Renal cortex interstitium (tissue), 15 donors: ENCODE data around the gene MIPEP. TPM values are rescaled to one million over a fixed set of nuclear protein-coding genes. Genes with fewer than 3 reads are reported as not detected.
A peak's percentile ranks its signal among the peaks of the same experiment; 100 is the strongest.

Experiments
- DNase-seq, 11 donors: peaks; one replicate each; pipeline ENCODE4 v3.0.0-alpha.2; 2013; ENCODE audit warnings: low read depth in 9 of 11, low spot score in 4 of 11; ENCODE audit errors: extremely low read depth in 1 of 11
- long read RNA-seq, 16 experiments: transcript quantifications; one replicate each; lab custom pipeline, GENCODE V29; 2026
- polyA plus RNA-seq, 3 donors: library from polyadenylated mRNA; unstranded; fragments of 120-200 nt; gene quantifications; one replicate each; pipeline ENCODE4 v1.2.1, GENCODE V29; 2013; ENCODE audit not compliant: insufficient read length in 3 of 3

The MIPEP gene
- 10 to 100 TPM; 27.0 to 27.8 (median 27.4) TPM for polyA plus RNA-seq
- long read RNA-seq, donor 1, transcript MIPEP-201 (19 exons, 2,400 nt): major isoform, 6 of 9 reads
- long read RNA-seq, donor 1, partial matches to known transcripts: 0 of 9 reads
- long read RNA-seq, donor 1, other reads (novel, unspliced or antisense): 0 of 9 reads
- long read RNA-seq, donor 2, transcript MIPEP-201 (19 exons, 2,400 nt): major isoform, 6 of 10 reads
- long read RNA-seq, donor 2, partial matches to known transcripts: 0 of 10 reads
- long read RNA-seq, donor 2, other reads (novel, unspliced or antisense): 0 of 10 reads
- long read RNA-seq, donor 3, transcript MIPEP-201 (19 exons, 2,400 nt): major isoform, 7 of 21 reads
- long read RNA-seq, donor 3, transcript MIPEP-203 (2 exons, 543 nt): major isoform, 7 of 21 reads
- long read RNA-seq, donor 3, partial matches to known transcripts: 7 of 21 reads
- long read RNA-seq, donor 3, other reads (novel, unspliced or antisense): 0 of 21 reads
- long read RNA-seq, donor 4, transcript MIPEP-203 (2 exons, 543 nt): minor isoform, 5 of 32 reads
- long read RNA-seq, donor 4, transcript MIPEP-201 (19 exons, 2,400 nt): major isoform, 6 of 32 reads
- long read RNA-seq, donor 4, partial matches to known transcripts: 21 of 32 reads
- long read RNA-seq, donor 4, other reads (novel, unspliced or antisense): 0 of 32 reads
- long read RNA-seq, donor 5: 0 reads
- long read RNA-seq, donor 6, transcript MIPEP-203 (2 exons, 543 nt): major isoform, 7 of 19 reads
- long read RNA-seq, donor 6, partial matches to known transcripts: 11 of 19 reads
- long read RNA-seq, donor 6, other reads (novel, unspliced or antisense): 0 of 19 reads
- long read RNA-seq, donor 7, transcript MIPEP-201 (19 exons, 2,400 nt): minor isoform, 5 of 37 reads
- long read RNA-seq, donor 7, transcript MIPEP-203 (2 exons, 543 nt): major isoform, 13 of 37 reads
- long read RNA-seq, donor 7, partial matches to known transcripts: 19 of 37 reads
- long read RNA-seq, donor 7, other reads (novel, unspliced or antisense): 0 of 37 reads
- long read RNA-seq, donor 8, transcript MIPEP-203 (2 exons, 543 nt): major isoform, 16 of 47 reads
- long read RNA-seq, donor 8, transcript MIPEP-201 (19 exons, 2,400 nt): minor isoform, 7 of 47 reads
- long read RNA-seq, donor 8, partial matches to known transcripts: 24 of 47 reads
- long read RNA-seq, donor 8, other reads (novel, unspliced or antisense): 0 of 47 reads
- long read RNA-seq, donor 9, transcript MIPEP-201 (19 exons, 2,400 nt): major isoform, 6 of 32 reads
- long read RNA-seq, donor 9, transcript MIPEP-203 (2 exons, 543 nt): major isoform, 6 of 32 reads
- long read RNA-seq, donor 9, partial matches to known transcripts: 19 of 32 reads
- long read RNA-seq, donor 9, other reads (novel, unspliced or antisense): 0 of 32 reads
- long read RNA-seq, donor 10, transcript MIPEP-201 (19 exons, 2,400 nt): major isoform, 5 of 30 reads
- long read RNA-seq, donor 10, transcript MIPEP-203 (2 exons, 543 nt): major isoform, 5 of 30 reads
- long read RNA-seq, donor 10, partial matches to known transcripts: 20 of 30 reads
- long read RNA-seq, donor 10, other reads (novel, unspliced or antisense): 0 of 30 reads
- long read RNA-seq, donor 11, transcript MIPEP-201 (19 exons, 2,400 nt): major isoform, 7 of 21 reads
- long read RNA-seq, donor 11, partial matches to known transcripts: 12 of 21 reads
- long read RNA-seq, donor 11, other reads (novel, unspliced or antisense): 0 of 21 reads
- long read RNA-seq, donor 12, partial matches to known transcripts: 5 of 9 reads
- long read RNA-seq, donor 12, other reads (novel, unspliced or antisense): 0 of 9 reads
- long read RNA-seq, donor 13: 0 reads
- long read RNA-seq, donor 14, transcript MIPEP-203 (2 exons, 543 nt): major isoform, 5 of 16 reads
- long read RNA-seq, donor 14, partial matches to known transcripts: 7 of 16 reads
- long read RNA-seq, donor 14, other reads (novel, unspliced or antisense): 0 of 16 reads
- long read RNA-seq, donor 15, partial matches to known transcripts: 6 of 12 reads
- long read RNA-seq, donor 15, other reads (novel, unspliced or antisense): 0 of 12 reads
- long read RNA-seq, donor 16, transcript MIPEP-203 (2 exons, 543 nt): minor isoform, 7 of 64 reads
- long read RNA-seq, donor 16, transcript MIPEP-201 (19 exons, 2,400 nt): major isoform, 14 of 64 reads
- long read RNA-seq, donor 16, partial matches to known transcripts: 43 of 64 reads
- long read RNA-seq, donor 16, other reads (novel, unspliced or antisense): 0 of 64 reads

GRCh38 chr13:23888658-23889614, at the start of gene MIPEP:
Gene MIPEP (minus strand): TSS chr13:23889400. CDS start chr13:23889320, 80 bp downstream.
- peak; percentile 86 to 96 (median 93) for DNase-seq

- DNase-seq: no peak
Observed at GRCh38 chr13:23934520-23934919, 45.3 kb upstream of the MIPEP start.

- DNase-seq: no peak
Observed at GRCh38 chr13:23928985-23929384, 39.8 kb upstream of the MIPEP start.

DNA sequence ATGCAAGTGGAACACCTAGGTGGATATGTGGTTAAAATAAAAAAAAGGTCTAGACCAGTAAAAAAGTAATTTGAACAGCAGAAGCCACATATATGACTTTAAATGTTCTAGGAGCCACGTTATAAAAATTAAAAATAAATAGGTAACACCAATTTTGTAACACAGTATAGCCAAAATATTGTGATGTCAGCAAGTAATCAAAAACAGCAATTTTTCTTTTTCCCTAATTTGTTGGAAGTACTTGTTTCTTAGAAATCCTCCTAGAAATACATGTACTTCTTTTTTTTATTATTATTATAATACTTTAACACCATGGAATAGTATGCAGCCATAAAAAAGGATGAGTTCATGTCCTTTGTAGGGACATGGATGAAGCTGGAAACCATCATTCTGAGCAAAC, 33.8 kb upstream of the MIPEP start:
- no peak for DNase-seq

DNA sequence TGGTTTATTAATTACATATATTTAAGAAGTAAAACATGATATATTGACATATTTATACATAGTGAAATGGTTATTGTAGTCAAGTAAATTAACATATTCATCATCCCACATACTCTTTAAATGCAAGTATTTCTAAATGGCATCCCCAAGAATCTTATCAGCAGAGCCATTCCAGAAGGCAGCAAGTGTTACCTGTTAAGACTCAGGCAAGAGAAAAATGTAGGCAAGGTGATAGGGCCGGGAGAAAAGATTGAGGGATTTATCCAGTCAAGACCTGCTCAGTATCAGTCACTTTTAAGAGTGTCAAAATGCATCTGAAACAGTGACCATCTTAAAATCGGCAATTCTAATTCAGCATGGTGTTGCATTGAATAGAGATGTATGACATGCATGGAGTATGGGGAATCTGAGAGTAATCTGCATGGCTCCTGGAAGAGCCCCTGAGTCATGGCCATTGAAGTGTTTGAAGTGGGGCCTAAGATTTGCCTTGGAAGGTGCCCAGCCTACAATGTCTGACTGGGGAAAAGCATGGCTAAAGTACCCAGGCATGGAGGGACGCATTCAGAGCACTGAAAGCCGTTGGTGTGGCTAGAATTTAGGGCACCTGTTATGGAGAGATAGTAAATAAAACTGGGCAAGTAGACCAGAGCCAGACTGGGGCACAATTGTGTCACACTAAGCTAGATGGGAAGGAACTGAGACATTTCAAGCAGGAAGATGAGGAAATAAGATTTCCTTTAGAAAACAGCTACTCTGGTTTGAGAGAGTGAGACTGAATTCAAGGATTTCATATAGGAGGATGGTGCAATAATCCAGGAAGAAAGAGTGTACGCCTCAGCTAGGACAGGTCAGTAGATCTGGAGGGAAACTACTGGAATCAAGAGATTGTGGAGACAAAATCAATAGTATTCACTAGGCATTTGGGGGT, 33.1 kb upstream of the MIPEP start:
- DNase-seq: no peak

DNA sequence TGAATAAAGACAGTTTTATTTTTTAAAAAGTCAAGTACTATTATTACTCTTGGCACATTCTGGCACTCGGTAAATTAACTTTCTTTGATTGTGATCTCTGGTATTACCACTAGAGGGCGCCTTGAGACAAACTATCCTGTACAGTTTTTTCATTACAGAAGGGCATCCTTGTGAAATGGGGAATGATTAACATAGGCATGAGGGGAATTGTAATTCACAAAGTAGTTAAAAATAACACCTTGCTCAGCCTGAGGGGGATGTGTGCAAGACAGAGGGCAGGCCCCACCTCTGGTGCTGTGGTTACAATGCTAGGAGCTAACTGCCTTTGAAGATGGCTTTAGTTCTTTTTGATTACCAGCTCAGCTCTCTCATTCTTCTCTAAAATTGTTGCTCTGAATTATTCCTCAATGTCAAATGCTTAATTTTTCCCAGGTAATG, 32.3 kb upstream of the MIPEP start:
- DNase-seq: peak in 9 of 11 donors; percentile 35 to 74 (median 53)

DNA sequence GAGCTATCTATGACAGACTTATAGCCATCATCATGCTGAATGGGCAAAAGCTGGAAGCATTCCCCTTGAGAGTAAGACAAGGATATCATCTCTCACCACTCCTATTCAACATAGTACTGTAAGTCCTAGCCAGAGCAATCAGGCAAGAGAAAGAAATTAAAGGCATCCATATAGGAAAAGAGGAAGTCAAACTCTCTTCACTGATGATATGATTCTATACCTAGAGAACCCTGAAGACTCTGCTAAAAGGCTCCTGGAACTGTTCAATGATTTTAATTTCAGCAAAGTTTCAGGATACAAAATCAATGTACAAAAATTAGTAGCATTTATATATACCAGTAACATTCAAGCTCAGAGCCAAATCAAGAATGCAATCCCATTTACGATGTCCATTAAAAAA, 29.8 kb upstream of the MIPEP start:
- no peak for DNase-seq

- no peak for DNase-seq
Observed at GRCh38 chr13:23918208-23918607, 29.0 kb upstream of the MIPEP start.

GRCh38 chr13:23915308-23915707, 26.1 kb upstream of the MIPEP start:
- no peak for DNase-seq

GRCh38 chr13:23912469-23912868, 23.3 kb upstream of the MIPEP start:
- no peak for DNase-seq

DNA sequence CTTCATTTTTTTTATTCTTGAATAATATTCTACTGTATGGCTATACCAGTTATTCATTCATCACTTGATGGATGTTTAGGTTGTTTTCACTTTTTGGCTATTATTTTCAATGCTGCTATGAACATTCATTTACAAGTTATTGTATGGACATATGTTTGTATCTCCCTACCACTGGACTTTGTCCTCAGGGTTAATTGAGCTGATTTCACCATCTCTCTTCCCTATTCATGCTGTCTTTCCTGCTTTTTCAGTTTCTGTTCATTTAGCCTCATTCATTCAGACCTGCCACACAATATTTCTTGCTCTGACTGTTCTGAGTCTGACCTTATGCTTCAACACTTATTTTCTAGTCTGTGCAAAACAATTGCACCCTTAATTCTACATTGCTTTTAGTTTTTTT, 20.4 kb upstream of the MIPEP start:
- DNase-seq: no peak

- DNase-seq: no peak
Observed at GRCh38 chr13:23905766-23906165, 16.6 kb upstream of the MIPEP start.

GRCh38 chr13:23903906-23904280, 14.7 kb upstream of the MIPEP start:
- DNase-seq: no peak

- DNase-seq: no peak
Observed at GRCh38 chr13:23902975-23903905, 14.0 kb upstream of the MIPEP start.
